Measurements from ENCODE around the gene ACP2. TPM values are rescaled to one million over a fixed set of nuclear protein-coding genes. Genes with fewer than 3 reads are reported as not detected.

The ACP2 gene
- total RNA-seq, 1 donor from 2014 or later = 34.8 TPM

- peak; percentile 90 for DNase-seq (ENCODE audit: low read depth)
Measured at GRCh38 chr11:47269002-47269828, 20.6 kb upstream of the ACP2 start.

GRCh38 chr11:47268448-47269001 lies 19.9 kb upstream of the ACP2 start:
- DNase-seq (ENCODE audit: low read depth) = no peak

GRCh38 chr11:47267876-47268275 lies 19.3 kb upstream of the ACP2 start:
- DNase-seq (ENCODE audit: low read depth) = no peak

DNA sequence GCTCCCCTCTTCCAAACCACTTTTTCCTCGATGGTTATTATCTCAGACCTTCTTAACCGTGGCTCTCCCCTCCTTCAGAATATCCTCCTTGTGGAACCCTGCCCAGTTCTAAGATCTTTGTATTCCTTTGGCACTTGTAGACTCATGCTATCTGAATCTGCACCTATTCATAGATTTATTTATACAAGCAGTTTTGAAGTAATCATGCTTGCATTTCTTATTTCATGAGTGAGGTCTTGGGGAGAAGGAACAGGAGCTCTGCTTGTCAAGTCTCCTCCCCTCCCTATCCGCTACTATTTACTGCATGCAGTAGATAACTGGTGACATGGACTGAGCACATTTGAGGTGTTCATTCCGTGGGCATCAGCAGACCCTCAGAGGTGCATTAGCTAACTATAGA lies 15.9 kb upstream of the ACP2 start:
- DNase-seq (ENCODE audit: low read depth) = no peak

DNA sequence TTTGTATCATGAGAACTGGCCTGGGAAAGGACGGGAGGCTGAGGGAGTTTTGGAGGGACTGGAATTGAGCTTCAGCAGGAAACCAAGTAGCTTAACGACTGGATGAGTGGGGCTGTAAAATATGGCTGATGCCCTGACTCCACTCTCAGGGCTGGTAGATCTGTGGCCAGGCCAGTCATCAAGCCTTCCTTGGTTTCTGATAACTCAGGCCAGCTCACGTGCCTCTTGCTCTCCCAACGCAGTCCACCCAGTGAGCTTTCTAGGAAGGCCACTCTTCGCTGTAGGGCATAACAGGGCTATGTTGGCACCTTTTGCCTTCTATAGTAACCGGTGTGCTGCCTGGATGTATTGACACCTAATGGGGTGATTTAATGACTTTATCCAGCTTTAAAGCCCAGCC lies 15.5 kb upstream of the ACP2 start:
- DNase-seq (ENCODE audit: low read depth) = no peak

DNA sequence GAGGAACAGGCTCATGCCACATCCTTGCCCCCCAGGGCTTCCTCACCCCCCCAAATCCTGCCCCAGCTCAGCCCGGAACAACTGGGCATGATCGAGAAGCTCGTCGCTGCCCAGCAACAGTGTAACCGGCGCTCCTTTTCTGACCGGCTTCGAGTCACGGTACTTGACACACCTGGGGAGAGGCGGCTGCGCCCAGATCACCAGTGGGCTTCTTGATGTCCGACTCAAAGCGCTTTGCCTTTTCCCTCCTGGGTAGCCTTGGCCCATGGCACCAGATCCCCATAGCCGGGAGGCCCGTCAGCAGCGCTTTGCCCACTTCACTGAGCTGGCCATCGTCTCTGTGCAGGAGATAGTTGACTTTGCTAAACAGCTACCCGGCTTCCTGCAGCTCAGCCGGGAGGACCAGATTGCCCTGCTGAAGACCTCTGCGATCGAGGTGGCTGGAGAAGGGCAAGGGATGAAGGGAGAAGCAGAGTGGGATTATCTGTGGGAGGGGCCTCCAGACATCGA lies 12.7 kb upstream of the ACP2 start:
- DNase-seq (ENCODE audit: low read depth) = no peak

DNA sequence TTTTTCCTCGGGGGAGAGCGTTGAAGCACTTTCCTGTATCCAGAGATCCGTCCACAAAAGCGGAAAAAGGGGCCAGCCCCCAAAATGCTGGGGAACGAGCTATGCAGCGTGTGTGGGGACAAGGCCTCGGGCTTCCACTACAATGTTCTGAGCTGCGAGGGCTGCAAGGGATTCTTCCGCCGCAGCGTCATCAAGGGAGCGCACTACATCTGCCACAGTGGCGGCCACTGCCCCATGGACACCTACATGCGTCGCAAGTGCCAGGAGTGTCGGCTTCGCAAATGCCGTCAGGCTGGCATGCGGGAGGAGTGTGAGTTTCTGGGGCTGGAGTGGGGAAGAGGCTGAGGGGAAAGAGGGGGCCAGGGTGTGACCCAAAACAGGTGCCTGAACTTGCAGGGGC lies 11.8 kb upstream of the ACP2 start:
- no peak for DNase-seq (ENCODE audit: low read depth)

GRCh38 chr11:47259232-47259977 lies 10.8 kb upstream of the ACP2 start:
- peak; percentile 47 for DNase-seq (ENCODE audit: low read depth)

- no peak for DNase-seq (ENCODE audit: low read depth)
Measured at GRCh38 chr11:47258317-47258902, 9.8 kb upstream of the ACP2 start.

DNA sequence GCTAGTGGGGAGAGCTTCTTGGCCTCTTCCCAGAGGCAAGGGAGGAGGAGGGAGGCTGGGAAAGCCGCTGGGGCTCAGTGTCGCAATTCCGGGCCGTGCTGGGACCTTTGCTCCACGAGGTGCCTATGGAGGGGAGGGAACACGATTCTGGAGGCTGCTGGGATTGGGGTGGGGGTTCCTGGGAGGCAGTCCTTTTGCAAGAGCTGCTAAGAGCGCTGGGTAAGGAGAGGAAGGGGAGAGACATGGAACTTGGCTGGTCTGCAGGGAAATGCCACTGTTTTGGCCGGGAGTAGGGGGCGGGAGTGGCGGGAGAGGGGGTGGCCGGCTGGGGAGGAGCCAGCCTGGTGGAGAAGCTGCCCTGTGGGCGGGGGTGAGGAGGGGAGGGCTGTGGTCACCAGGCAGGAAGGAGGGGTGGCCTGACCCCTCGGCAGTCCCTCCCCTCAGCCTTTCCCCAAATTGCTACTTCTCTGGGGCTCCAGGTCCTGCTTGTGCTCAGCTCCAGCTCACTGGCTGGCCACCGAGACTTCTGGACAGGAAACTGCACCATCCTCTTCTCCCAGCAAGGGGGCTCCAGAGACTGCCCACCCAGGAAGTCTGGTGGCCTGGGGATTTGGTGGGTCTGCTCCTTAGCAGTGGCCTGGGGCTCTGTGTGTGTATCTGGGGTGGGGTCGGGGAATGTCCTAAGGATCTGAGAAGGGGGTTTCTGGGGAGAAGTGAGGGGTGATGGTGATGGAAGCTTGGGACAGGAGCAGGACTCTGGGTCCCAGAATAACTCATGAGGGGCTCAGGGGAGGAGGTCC lies 9.1 kb upstream of the ACP2 start, which contains the start of gene NR1H3:
Gene NR1H3, plus strand, starts transcription at position 480 of the 800 bp plus-strand sequence. CDS start 1,221 bp downstream, outside the sequence.
- DNase-seq (ENCODE audit: low read depth) = peak; percentile 56

DNA sequence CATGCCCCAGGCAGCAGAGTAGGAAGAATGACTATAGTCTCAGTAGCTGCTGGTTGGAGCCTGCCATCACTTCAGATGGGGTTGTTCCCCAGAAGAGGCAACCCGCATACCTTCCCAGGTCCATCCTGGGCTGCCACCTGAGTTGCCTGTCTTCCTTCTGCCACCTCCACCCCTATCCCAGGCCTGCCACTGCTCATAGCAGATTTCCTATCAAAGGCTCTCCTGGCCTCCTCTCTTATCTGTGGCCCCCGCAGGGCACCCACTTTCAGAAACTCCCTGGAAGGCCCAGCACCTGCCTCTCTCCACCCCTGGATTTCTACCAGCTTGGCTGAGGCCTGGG lies 8.5 kb upstream of the ACP2 start:
- DNase-seq (ENCODE audit: low read depth) = no peak

- DNase-seq (ENCODE audit: low read depth) = no peak
Measured at GRCh38 chr11:47256374-47256773, 7.8 kb upstream of the ACP2 start.

GRCh38 chr11:47254386-47254785 lies 5.8 kb upstream of the ACP2 start:
- DNase-seq (ENCODE audit: low read depth) = peak; percentile 28

DNA sequence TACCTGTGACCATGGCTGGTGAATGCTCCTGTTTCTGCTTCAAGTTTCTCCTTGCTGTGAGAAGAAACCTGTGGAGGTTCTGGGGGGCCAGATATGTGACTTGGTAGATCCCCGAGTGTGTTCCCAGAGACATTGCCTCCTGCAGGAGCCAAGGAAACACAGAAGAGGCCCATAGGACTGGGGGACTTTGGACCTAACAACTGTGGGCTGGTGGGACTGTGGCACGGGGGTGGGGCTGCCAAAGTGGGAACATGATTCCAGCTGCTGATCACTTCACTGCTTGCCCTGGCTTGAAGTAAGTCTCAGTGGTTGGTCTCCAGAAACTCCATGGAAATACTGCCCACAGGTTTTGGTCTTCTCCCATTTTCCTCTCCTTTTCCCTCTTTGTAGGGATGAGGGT lies 5.0 kb upstream of the ACP2 start:
- no peak for DNase-seq (ENCODE audit: low read depth)

DNA sequence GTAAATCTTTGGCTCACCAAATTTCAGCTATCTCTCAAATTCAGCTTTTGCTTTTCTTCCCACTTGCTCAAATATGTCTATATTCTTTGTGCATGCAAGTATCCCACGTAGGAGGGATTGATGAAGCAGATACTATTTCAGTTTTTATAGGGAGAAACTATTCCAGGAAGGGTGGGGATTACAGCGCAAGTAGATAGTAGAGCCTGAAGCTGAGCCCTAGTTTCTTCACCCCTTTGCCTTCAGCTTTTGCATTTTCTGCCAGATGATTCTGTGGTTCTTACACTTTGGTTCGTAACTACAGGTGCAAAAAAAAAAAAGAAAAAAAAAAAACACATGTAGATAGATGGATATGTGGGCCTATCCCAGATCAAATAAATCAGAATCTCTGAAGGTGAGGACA lies 3.1 kb upstream of the ACP2 start:
- DNase-seq (ENCODE audit: low read depth) = no peak

GRCh38 chr11:47249378-47249715 lies 733 bp upstream of the ACP2 start:
- DNase-seq (ENCODE audit: low read depth) = no peak

GRCh38 chr11:47248304-47248663 lies 330 bp downstream of the ACP2 start:
- DNase-seq (ENCODE audit: low read depth) = no peak

DNA sequence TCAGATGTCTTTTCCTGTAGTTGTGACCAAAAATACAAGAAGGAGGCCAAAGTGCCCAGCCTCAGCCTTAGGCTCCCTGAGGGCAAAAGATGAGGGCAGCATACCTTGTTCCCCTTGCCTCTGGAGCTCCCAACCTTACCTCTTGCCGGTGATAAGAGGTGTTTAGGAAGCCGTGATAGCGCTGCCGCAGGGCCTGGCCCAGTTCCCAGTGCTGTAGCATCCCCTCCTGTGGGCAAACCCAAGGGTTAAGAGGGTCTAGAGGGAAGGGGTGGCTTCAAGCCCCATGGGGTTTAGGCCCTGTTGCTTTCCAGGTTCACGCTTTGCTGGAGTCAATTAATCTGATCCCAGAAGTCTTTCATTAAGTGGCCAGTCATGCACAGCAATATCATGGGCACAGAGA lies 1.1 kb downstream of the ACP2 start:
- no peak for DNase-seq (ENCODE audit: low read depth)

DNA sequence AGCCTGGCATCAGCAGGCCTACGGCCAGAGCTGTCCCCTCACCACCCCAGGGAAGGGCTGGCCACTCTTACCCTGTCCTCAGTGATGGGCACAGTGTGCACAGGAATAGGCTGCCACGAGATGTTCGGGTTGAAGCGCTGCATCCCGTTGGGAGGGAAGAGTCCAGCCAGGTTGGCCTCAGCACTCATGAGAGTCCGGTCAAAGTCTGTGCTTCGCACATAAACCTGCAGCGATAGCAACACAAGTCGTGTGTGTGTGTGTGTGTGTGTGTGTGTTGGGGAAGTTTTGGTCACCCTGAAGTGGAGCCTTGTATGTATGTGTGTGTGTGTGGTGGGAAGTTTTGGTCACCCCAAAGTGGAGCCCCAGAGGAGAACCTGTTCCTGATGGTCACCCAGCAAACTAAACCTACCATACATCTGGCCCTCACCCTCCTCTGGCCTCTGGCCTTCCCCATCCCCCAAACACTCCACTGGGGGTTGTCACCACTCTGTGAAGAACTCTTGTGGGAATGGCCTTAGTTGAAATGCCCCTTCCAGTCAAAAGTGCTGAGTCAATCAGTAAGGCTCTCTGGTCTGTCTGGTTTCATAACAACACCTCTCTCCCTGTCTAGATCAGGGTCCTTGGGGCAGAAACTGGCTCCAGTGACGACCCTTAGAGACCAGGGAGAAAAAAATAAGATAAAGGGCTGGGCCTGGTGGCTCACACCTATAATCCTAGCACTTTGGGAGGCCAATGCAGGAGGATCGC lies 2.8 kb downstream of the ACP2 start:
- DNase-seq (ENCODE audit: low read depth) = no peak
